Measurements from ENCODE around the gene SLC1A1. TPM values are rescaled to one million over a fixed set of nuclear protein-coding genes. Genes with fewer than 3 reads are reported as not detected.
A peak's percentile ranks its signal among the peaks of the same experiment; 100 is the strongest.

The SLC1A1 gene
- total RNA-seq, 4 donors from 2014 or later: 2.3 to 4.3 (median 3.1) TPM

DNA sequence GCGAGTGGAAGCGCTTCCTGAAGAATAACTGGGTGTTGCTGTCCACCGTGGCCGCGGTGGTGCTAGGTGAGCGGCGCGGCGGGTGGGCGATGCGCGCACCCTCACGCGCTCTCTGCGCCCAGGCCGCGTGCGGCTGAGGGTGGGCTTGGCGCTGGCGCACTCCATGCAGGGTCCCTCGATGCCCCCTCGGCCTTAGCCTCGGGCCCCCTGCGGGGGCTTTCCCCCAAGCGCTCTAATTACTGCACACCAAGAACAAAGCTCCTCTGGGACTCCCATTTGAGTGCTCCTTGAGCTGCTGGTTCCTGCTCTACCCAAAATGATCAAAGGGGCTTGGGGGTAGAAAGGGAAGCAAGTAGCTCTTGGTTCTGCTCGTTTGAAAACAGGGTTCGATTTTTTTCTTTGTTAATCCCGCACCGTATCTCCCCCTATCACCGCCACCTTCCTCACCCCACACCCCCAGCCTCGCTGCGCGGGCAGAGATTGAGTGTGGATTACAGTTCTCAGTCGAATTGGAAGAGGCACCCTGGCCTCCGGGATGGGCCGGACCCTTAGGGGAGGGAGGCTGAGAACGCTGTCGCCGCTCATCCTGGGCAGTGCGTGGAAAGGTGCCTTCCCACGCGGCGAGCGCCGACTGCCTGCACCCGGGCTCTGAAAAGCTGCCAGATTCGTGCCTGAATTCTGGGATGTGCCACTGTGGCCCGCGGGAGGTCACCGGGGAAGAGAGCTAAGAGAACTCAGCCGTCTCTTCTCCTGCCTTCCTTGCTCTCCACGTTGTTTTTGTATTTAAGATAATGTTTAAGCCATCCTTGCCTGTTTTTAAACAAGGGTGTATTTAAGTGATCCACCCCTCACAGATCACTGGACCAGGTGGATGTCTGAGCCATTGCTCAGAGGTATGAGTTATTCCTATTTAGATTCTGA is 697 bp downstream of the SLC1A1 start:
- intact Hi-C loops (cut with DNase I): loop anchor here (10.0 kb wide), 1 partner anchor 94 kb away; no protein-coding TSS in a partner anchor
- Histone ChIP-seq H3K36me3 (no peaks in the 10 kb centered on the region), H3K27me3 (peaks cover 0 to 12% (median 0%) of the 10 kb centered on the region in 4 donors), H3K4me1 (peaks cover 8 to 32% (median 11%) of the 10 kb centered on the region in 3 donors), H3K9me3 (no peaks in the 10 kb centered on the region), H3K4me3 (peak overlapping the region; percentile 63 to 88 (median 74)), H3K27ac (peak overlapping the region; percentile 58 to 85 (median 76))
- no peak for DNase-seq
- TF ChIP-seq, protein P1, sequence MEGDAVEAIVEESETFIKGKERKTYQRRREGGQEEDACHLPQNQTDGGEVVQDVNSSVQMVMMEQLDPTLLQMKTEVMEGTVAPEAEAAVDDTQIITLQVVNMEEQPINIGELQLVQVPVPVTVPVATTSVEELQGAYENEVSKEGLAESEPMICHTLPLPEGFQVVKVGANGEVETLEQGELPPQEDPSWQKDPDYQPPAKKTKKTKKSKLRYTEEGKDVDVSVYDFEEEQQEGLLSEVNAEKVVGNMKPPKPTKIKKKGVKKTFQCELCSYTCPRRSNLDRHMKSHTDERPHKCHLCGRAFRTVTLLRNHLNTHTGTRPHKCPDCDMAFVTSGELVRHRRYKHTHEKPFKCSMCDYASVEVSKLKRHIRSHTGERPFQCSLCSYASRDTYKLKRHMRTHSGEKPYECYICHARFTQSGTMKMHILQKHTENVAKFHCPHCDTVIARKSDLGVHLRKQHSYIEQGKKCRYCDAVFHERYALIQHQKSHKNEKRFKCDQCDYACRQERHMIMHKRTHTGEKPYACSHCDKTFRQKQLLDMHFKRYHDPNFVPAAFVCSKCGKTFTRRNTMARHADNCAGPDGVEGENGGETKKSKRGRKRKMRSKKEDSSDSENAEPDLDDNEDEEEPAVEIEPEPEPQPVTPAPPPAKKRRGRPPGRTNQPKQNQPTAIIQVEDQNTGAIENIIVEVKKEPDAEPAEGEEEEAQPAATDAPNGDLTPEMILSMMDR (IDR thresholded peaks at IDR 0.05): no peak
- no peak for TF ChIP-seq POLR2A (IDR thresholded peaks at IDR 0.05)
- WGBS, 2 donors: 3 to 4% methylated on average over 5 to 13 of the region's 52 CpGs

DNA sequence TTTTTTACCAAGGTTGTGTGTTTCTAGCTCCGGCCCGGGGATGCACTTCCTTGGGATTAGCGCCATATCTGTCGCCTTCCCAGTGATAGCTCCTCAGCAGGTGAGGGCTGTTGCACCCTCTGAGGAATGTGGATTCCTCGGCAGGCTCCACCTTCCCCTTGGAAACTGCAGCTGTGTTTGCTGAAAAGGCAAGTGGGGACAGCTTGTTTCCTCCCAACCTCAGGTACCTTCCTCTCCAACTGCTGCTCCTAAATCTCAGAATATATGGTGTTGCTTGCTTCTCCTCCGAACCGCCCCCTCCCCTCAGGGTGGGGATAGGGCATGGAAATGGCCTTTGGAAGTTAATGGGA is 1.3 kb downstream of the SLC1A1 start:
- H3K36me3 ChIP-seq: no peaks in the 10 kb centered on the region
- no peak overlapping the region for H3K27ac ChIP-seq
- TF ChIP-seq, protein P1 (IDR thresholded peaks at IDR 0.05): no peak
- no peak for TF ChIP-seq POLR2A (IDR thresholded peaks at IDR 0.05)
- H3K27me3 ChIP-seq: peaks cover 0 to 12% (median 0%) of the 10 kb centered on the region in 4 donors
- DNase-seq: no peak
- H3K9me3 ChIP-seq: no peaks in the 10 kb centered on the region
- intact Hi-C loops (cut with DNase I): loop anchor here (10.0 kb wide), 1 partner anchor 93 kb away; no protein-coding TSS in a partner anchor
- peak overlapping the region; percentile 63 to 88 (median 74) for H3K4me3 ChIP-seq
- WGBS, 2 donors: 16 to 17% methylated on average over 3 to 5 of the region's 7 CpGs
- peaks cover 8 to 26% (median 11%) of the 10 kb centered on the region in 3 donors for H3K4me1 ChIP-seq

DNA sequence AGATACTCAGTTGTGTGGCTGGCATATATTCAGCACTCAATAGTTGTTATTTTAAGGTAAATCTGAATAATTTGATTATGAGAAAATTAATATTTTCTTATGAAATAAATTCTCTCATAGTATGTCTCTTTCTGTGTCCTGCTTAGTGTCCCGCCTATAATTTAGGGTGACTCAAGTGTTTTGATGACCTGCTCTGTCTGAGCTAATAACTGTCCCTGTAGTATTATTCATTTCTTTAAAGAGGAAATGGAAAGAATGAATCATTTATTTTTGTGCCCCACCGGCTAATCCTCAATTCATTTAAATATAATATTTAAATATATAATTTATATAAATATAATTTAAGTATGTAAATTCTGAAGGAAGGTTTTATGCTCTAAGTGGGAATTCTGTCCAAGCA is 4.1 kb downstream of the SLC1A1 start:
- intact Hi-C loops (cut with DNase I): loop anchor here (10.0 kb wide), 1 partner anchor 90 kb away; no protein-coding TSS in a partner anchor
- no peak for DNase-seq
- Histone ChIP-seq H3K4me1 (peaks cover 8 to 20% (median 11%) of the 10 kb centered on the region in 3 donors), H3K27ac (no peak overlapping the region), H3K9me3 (no peaks in the 10 kb centered on the region), H3K27me3 (peaks cover 0 to 12% (median 0%) of the 10 kb centered on the region in 4 donors), H3K36me3 (no peaks in the 10 kb centered on the region), H3K4me3 (no peak overlapping the region)
- WGBS, 2 donors: 58 to 64% methylated on average over 2 of the region's 2 CpGs
- no peak for TF ChIP-seq POLR2A (IDR thresholded peaks at IDR 0.05)
- TF ChIP-seq, protein P1 (IDR thresholded peaks at IDR 0.05): no peak

DNA sequence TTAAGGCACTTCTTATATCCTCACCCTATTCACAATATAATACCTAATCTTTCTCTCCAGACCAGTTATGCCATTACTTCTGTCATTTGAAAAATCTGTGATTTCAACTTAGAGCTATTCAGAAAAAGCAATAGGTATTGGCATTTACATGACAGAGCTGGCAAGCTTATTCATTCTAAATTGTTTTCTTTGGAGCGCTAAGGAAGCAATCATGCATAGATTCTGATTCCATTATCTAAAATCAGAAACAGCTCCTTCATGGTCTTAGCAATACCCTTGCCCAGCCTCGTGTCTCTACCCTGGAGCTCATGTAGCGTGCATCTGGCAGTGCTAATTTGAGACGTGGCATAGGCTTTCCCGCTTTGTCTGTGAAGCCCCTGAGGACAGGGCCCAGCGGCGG is 4.5 kb downstream of the SLC1A1 start:
- peaks cover 8 to 16% (median 11%) of the 10 kb centered on the region in 3 donors for H3K4me1 ChIP-seq
- H3K4me3 ChIP-seq: no peak overlapping the region
- no peaks in the 10 kb centered on the region for H3K9me3 ChIP-seq
- no peaks in the 10 kb centered on the region for H3K36me3 ChIP-seq
- peaks cover 0 to 12% (median 0%) of the 10 kb centered on the region in 4 donors for H3K27me3 ChIP-seq
- DNase-seq: no peak
- WGBS, 2 donors: 85 to 88% methylated on average over 5 to 7 of the region's 7 CpGs
- no peak overlapping the region for H3K27ac ChIP-seq
- intact Hi-C loops (cut with DNase I): loop anchor here (10.0 kb wide), 1 partner anchor 90 kb away; no protein-coding TSS in a partner anchor
- no peak for TF ChIP-seq POLR2A (IDR thresholded peaks at IDR 0.05)
- TF ChIP-seq, protein P1 (IDR thresholded peaks at IDR 0.05): no peak

DNA sequence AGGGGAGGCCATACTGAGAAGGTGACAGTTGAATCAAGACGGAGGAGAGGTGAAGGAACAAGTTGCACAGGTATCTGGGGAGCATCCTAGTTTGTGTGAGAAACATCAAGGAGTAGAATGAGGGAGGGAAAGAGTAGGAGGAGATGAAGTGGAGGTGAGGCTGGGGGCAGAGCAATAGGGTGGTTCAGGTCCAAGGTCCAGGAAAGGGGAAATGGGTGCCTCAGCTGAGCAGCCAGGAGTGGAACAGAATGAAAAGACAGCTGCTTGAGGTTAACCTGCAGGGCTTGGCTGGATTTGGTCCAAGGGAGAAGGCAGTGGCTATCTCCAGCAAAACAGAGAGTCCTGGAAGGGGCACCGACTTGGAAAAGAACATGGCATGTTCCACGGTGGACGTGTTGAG is 5.3 kb downstream of the SLC1A1 start:
- Histone ChIP-seq H3K27me3 (peaks cover 0 to 7% (median 0%) of the 10 kb centered on the region in 4 donors), H3K9me3 (no peaks in the 10 kb centered on the region), H3K4me1 (peaks cover 8 to 13% (median 9%) of the 10 kb centered on the region in 3 donors), H3K36me3 (no peaks in the 10 kb centered on the region), H3K4me3 (no peak overlapping the region), H3K27ac (no peak overlapping the region)
- intact Hi-C loops (cut with DNase I): loop anchor here (10.0 kb wide), 1 partner anchor 89 kb away; no protein-coding TSS in a partner anchor
- 87 to 92% methylated on average over 4 of the region's 4 CpGs for WGBS, 2 donors
- no peak for DNase-seq
- TF ChIP-seq, protein P1 (IDR thresholded peaks at IDR 0.05): no peak
- TF ChIP-seq POLR2A (IDR thresholded peaks at IDR 0.05): no peak

Measured in esophagus squamous epithelium (tissue), 5 donors.